ENCODE results near the gene MACROD2.

DNA sequence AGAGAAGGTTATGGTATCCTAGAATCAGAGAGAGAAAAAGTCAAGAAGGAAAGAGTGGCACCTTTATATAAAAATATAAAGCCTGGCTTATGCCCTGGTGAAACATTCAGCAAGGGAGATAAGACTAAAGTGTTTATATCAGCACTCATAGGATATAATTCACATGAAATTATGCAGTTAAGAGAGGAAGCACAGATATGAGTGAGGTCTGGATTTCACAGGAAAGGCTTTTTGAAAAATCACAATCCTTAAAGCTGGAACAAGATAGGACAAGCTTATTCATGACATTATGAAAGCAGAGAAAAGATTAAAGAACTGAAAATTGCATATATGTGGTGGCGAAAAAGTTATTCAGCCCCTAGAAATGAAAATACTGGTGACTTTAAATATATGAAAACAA, 523.3 kb downstream of the MACROD2 start:
- TF ChIP-seq CTCF (IDR thresholded peaks at IDR 0.05) (no peak), POLR2AphosphoS5 (IDR thresholded peaks at IDR 0.05) (no peak)

Data from suprapubic skin (tissue), 3 donors.